SK-N-SH treated with all-trans-retinoic acid at 6 μM for 48 hours (cell line): ENCODE measurements around the gene CCDC85B.

Source experiments
- ESRRG ChIP-seq: fragments of 250-450 bp; sonication (Bioruptor Pico); IDR thresholded peaks from 2 replicates; pipeline ENCODE4 v1.6.1; 2021; ENCODE audit warnings: mild to moderate bottlenecking
- GLIS3 ChIP-seq: fragments of 250-450 bp; sonication (Bioruptor Pico); IDR thresholded peaks from 2 replicates; pipeline ENCODE4 v1.5.0; 2020; ENCODE audit warnings: mild to moderate bottlenecking, moderate library complexity
- PATZ1 ChIP-seq: fragments of 250-450 bp; sonication (Bioruptor Pico); IDR thresholded peaks from 2 replicates; pipeline ENCODE4 v1.8.0; 2020; ENCODE audit warnings: mild to moderate bottlenecking, moderate library complexity, borderline replicate concordance
- RARB ChIP-seq: fragments of 250-450 bp; sonication (Bioruptor Pico); IDR thresholded peaks from 2 replicates; pipeline ENCODE4 v1.8.0; 2021; ENCODE audit warnings: mild to moderate bottlenecking, moderate library complexity
- TSHZ2 ChIP-seq: fragments of 250-450 bp; sonication (Bioruptor Pico); IDR thresholded peaks from 2 replicates; pipeline ENCODE4 v1.5.0; 2020; ENCODE audit warnings: mild to moderate bottlenecking, moderate library complexity
- ZNF70 ChIP-seq: fragments of 450-650 bp; formaldehyde crosslinking; IDR thresholded peaks from 2 replicates; pipeline ENCODE4 v1.5.0; 2020; ENCODE audit warnings: mild to moderate bottlenecking, moderate library complexity
- ZNF8 ChIP-seq: fragments of 450-650 bp; formaldehyde crosslinking; IDR thresholded peaks from 2 replicates; pipeline ENCODE4 v1.5.0; 2020; ENCODE audit warnings: mild to moderate bottlenecking, moderate library complexity

GRCh38 chr11:65859812-65860277 is 30.6 kb upstream of the CCDC85B start:
- TF ChIP-seq ESRRG (CRISPR knock-in tag) (no peak), ZNF8 (CRISPR knock-in tag) (no peak), RARB (CRISPR knock-in tag) (peak; percentile 14; the same call in 1 of the 2 replicates), GLIS3 (CRISPR knock-in tag) (no peak; the same call in 1 of the 2 replicates), TSHZ2 (no peak), ZNF70 (CRISPR knock-in tag) (no peak), PATZ1 (CRISPR knock-in tag) (no peak)
